ENCODE measurements around the gene BNIPL.

The BNIPL gene

GRCh38 chr1:151000408-151000807 is 36.0 kb upstream of the BNIPL start:
- Histone ChIP-seq H3K4me3 (ENCODE audit: severe bottlenecking) (no peak overlapping the region), H3K36me3 (ENCODE audit: low read depth) (peaks cover 5% of the 10 kb centered on the region; the same call in 1 of the 2 replicates), H3K4me1 (ENCODE audit: insufficient read depth, poor library complexity, severe bottlenecking) (peaks cover 11% of the 10 kb centered on the region), H3K27ac (ENCODE audit: poor library complexity, severe bottlenecking) (no peak overlapping the region), H3K9me3 (ENCODE audit: severe bottlenecking) (no peaks in the 10 kb centered on the region), H3K27me3 (ENCODE audit: insufficient read depth, poor library complexity, severe bottlenecking) (no peaks in the 10 kb centered on the region)
- TF ChIP-seq, protein P1, sequence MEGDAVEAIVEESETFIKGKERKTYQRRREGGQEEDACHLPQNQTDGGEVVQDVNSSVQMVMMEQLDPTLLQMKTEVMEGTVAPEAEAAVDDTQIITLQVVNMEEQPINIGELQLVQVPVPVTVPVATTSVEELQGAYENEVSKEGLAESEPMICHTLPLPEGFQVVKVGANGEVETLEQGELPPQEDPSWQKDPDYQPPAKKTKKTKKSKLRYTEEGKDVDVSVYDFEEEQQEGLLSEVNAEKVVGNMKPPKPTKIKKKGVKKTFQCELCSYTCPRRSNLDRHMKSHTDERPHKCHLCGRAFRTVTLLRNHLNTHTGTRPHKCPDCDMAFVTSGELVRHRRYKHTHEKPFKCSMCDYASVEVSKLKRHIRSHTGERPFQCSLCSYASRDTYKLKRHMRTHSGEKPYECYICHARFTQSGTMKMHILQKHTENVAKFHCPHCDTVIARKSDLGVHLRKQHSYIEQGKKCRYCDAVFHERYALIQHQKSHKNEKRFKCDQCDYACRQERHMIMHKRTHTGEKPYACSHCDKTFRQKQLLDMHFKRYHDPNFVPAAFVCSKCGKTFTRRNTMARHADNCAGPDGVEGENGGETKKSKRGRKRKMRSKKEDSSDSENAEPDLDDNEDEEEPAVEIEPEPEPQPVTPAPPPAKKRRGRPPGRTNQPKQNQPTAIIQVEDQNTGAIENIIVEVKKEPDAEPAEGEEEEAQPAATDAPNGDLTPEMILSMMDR (IDR thresholded peaks at IDR 0.05; ENCODE audit: poor library complexity, severe bottlenecking): no peak
- DNase-seq (ENCODE audit: low spot score) (no peak), ATAC-seq (ENCODE audit: low read depth) (no peak)

DNA sequence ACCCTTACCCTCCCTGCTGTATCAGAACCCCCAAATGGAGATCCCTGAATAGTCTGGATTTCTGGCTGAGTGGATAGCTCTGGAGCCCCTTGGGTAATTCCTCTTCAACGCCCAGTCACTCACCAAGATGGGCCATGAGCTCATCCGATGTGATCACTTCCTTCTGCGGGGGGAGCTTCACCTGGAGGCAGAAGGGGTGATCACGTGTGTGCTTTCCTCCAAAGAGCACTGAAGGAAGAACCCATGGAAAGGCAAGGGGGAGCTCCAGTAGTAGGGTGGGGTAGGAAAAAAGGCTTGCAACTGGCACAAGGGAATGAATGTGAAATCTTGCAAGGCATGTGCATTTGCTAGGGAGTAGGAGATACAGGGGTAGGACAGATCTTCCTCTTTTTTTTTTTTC is 34.8 kb upstream of the BNIPL start:
- Histone ChIP-seq H3K27me3 (ENCODE audit: insufficient read depth, poor library complexity, severe bottlenecking) (no peaks in the 10 kb centered on the region), H3K9me3 (ENCODE audit: severe bottlenecking) (no peaks in the 10 kb centered on the region), H3K4me1 (ENCODE audit: insufficient read depth, poor library complexity, severe bottlenecking) (peaks cover 11% of the 10 kb centered on the region), H3K4me3 (ENCODE audit: severe bottlenecking) (no peak overlapping the region), H3K27ac (ENCODE audit: poor library complexity, severe bottlenecking) (no peak overlapping the region), H3K36me3 (ENCODE audit: low read depth) (peaks cover 5% of the 10 kb centered on the region; the same call in 1 of the 2 replicates)
- peak; percentile 12; the same call in 1 of the 3 replicates for ATAC-seq (ENCODE audit: low read depth)
- DNase-seq (ENCODE audit: low spot score): no peak
- TF ChIP-seq, protein P1 (IDR thresholded peaks at IDR 0.05; ENCODE audit: poor library complexity, severe bottlenecking): no peak

- TF ChIP-seq, protein P1 (IDR thresholded peaks at IDR 0.05; ENCODE audit: poor library complexity, severe bottlenecking): no peak
- DNase-seq (ENCODE audit: low spot score) (no peak), ATAC-seq (ENCODE audit: low read depth) (no peak)
- no peak overlapping the region for H3K4me3 ChIP-seq (ENCODE audit: severe bottlenecking)
- peaks cover 5% of the 10 kb centered on the region; the same call in 1 of the 2 replicates for H3K36me3 ChIP-seq (ENCODE audit: low read depth)
- peaks cover 14% of the 10 kb centered on the region for H3K4me1 ChIP-seq (ENCODE audit: insufficient read depth, poor library complexity, severe bottlenecking)
- H3K27me3 ChIP-seq (ENCODE audit: insufficient read depth, poor library complexity, severe bottlenecking): no peaks in the 10 kb centered on the region
- H3K27ac ChIP-seq (ENCODE audit: poor library complexity, severe bottlenecking): no peak overlapping the region
- H3K9me3 ChIP-seq (ENCODE audit: severe bottlenecking): no peaks in the 10 kb centered on the region
These were observed 34.3 kb upstream of the BNIPL start for GRCh38 chr1:151002051-151002450.

DNA sequence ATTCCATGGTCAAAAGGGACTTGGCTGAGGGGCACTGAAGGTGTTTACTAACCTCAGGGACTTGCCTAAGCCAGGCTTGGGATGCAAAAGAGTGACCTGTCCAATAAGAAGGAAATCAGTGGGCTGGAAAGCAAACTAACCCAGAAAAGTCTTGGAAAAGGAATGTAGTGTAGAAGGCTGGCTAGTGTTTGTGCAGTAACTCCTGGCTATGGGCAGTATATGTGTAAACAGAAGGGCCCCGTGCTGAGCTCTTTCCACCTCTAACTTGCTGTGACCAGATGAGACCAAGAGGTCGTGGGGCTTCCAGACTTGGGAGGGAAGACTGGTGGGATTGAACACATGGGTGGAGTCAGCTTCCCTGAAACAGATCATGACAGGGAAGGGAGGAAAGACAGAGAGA is 33.8 kb upstream of the BNIPL start:
- peaks cover 5% of the 10 kb centered on the region; the same call in 1 of the 2 replicates for H3K36me3 ChIP-seq (ENCODE audit: low read depth)
- ATAC-seq (ENCODE audit: low read depth) (no peak), DNase-seq (ENCODE audit: low spot score) (no peak)
- no peak overlapping the region for H3K27ac ChIP-seq (ENCODE audit: poor library complexity, severe bottlenecking)
- H3K4me1 ChIP-seq (ENCODE audit: insufficient read depth, poor library complexity, severe bottlenecking): peaks cover 15% of the 10 kb centered on the region
- H3K4me3 ChIP-seq (ENCODE audit: severe bottlenecking): no peak overlapping the region
- TF ChIP-seq, protein P1 (IDR thresholded peaks at IDR 0.05; ENCODE audit: poor library complexity, severe bottlenecking): no peak
- H3K9me3 ChIP-seq (ENCODE audit: severe bottlenecking): no peaks in the 10 kb centered on the region
- no peaks in the 10 kb centered on the region for H3K27me3 ChIP-seq (ENCODE audit: insufficient read depth, poor library complexity, severe bottlenecking)

DNA sequence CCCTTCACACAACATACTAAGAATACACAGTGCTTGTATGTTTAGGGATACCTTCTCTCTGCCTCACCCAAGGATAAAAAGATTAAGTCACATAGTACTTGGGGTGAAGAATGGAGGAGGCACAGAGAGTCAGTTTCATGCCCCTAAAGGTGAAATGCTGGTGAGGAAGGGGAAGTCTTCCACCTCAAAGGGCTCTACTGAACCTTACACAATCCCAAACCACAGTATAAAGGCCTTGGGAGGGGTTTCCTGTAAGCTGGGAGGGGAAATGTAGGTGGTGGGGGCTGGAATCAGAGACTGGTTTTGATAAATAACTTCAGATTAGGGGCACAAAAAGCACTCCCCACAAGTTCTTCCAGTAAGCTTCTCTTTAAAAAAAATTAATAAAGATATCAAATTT is 33.2 kb upstream of the BNIPL start:
- DNase-seq (ENCODE audit: low spot score) (no peak), ATAC-seq (ENCODE audit: low read depth) (no peak)
- peaks cover 18% of the 10 kb centered on the region for H3K4me1 ChIP-seq (ENCODE audit: insufficient read depth, poor library complexity, severe bottlenecking)
- no peaks in the 10 kb centered on the region for H3K27me3 ChIP-seq (ENCODE audit: insufficient read depth, poor library complexity, severe bottlenecking)
- H3K36me3 ChIP-seq (ENCODE audit: low read depth): peaks cover 5% of the 10 kb centered on the region; the same call in 1 of the 2 replicates
- TF ChIP-seq, protein P1 (IDR thresholded peaks at IDR 0.05; ENCODE audit: poor library complexity, severe bottlenecking): no peak
- no peak overlapping the region for H3K27ac ChIP-seq (ENCODE audit: poor library complexity, severe bottlenecking)
- H3K9me3 ChIP-seq (ENCODE audit: severe bottlenecking): no peaks in the 10 kb centered on the region
- no peak overlapping the region for H3K4me3 ChIP-seq (ENCODE audit: severe bottlenecking)

Data from RWPE2 (cell line).